SK-N-SH treated with all-trans-retinoic acid at 6 μM for 48 hours (cell line): ENCODE data around the gene HEATR5B.

ENCODE experiments used
- BACH2 ChIP-seq: fragments of 250-450 bp; sonication (Bioruptor Pico); IDR thresholded peaks from 2 replicates; pipeline ENCODE4 v1.9.0; 2021; ENCODE audit warnings: mild to moderate bottlenecking, borderline replicate concordance
- OSR1 ChIP-seq: fragments of 250-450 bp; sonication (Bioruptor Pico); IDR thresholded peaks from 2 replicates; pipeline ENCODE4 v1.8.0; 2022; ENCODE audit warnings: moderate library complexity, mild to moderate bottlenecking, inconsistent platforms
- RARB ChIP-seq: fragments of 250-450 bp; sonication (Bioruptor Pico); IDR thresholded peaks from 2 replicates; pipeline ENCODE4 v1.8.0; 2021; ENCODE audit warnings: mild to moderate bottlenecking, moderate library complexity
- TOX ChIP-seq: fragments of 250-450 bp; sonication (Bioruptor Pico); IDR thresholded peaks from 2 replicates; pipeline ENCODE4 v1.8.0; 2021; ENCODE audit warnings: mild to moderate bottlenecking, moderate library complexity, borderline replicate concordance
- TF ChIP-seq, protein P1 (sequence below): fragments of 250-450 bp; sonication (Bioruptor Pico); IDR thresholded peaks from 2 replicates; pipeline ENCODE4 v1.8.0; 2020; ENCODE audit warnings: mild to moderate bottlenecking, moderate library complexity, borderline replicate concordance
- TF ChIP-seq, protein P2 (sequence below): fragments of 250-450 bp; sonication (Bioruptor Pico); IDR thresholded peaks from 2 replicates; pipeline ENCODE4 v1.5.1; 2020; ENCODE audit warnings: low read depth, mild to moderate bottlenecking, moderate library complexity

DNA sequence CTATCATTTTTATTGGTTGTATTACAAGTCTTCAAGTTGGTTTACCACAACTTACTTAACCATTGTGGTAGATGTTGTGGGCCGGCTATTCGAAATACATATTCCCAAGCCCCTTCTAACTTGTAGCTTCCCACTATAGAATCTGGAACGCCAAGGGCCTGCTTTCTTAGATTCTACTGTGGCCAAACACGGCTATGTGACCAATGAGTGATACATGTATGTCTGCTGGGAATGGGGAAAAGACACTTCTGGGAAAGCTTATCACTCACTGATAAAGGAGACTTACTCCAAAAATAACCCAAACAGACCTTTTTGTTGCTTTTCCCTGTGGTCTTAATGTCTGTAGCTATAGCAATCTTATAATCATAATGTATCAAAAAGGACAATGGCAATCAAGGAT, 142.3 kb downstream of the HEATR5B start:
- TF ChIP-seq, protein P1, sequence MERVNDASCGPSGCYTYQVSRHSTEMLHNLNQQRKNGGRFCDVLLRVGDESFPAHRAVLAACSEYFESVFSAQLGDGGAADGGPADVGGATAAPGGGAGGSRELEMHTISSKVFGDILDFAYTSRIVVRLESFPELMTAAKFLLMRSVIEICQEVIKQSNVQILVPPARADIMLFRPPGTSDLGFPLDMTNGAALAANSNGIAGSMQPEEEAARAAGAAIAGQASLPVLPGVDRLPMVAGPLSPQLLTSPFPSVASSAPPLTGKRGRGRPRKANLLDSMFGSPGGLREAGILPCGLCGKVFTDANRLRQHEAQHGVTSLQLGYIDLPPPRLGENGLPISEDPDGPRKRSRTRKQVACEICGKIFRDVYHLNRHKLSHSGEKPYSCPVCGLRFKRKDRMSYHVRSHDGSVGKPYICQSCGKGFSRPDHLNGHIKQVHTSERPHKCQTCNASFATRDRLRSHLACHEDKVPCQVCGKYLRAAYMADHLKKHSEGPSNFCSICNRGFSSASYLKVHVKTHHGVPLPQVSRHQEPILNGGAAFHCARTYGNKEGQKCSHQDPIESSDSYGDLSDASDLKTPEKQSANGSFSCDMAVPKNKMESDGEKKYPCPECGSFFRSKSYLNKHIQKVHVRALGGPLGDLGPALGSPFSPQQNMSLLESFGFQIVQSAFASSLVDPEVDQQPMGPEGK, result no peak
- TF ChIP-seq OSR1 (CRISPR knock-in tag) (no peak), TOX (CRISPR knock-in tag) (no peak), RARB (no peak), BACH2 (CRISPR knock-in tag) (no peak)
- TF ChIP-seq, protein P2, sequence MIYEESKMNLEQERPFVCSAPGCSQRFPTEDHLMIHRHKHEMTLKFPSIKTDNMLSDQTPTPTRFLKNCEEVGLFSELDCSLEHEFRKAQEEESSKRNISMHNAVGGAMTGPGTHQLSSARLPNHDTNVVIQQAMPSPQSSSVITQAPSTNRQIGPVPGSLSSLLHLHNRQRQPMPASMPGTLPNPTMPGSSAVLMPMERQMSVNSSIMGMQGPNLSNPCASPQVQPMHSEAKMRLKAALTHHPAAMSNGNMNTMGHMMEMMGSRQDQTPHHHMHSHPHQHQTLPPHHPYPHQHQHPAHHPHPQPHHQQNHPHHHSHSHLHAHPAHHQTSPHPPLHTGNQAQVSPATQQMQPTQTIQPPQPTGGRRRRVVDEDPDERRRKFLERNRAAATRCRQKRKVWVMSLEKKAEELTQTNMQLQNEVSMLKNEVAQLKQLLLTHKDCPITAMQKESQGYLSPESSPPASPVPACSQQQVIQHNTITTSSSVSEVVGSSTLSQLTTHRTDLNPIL (CRISPR knock-in tag), result no peak
